ENCODE measurements around the gene ADGRF3. TPM values are rescaled to one million over a fixed set of nuclear protein-coding genes. Genes with fewer than 3 reads are reported as not detected.

Gene ADGRF3
- total RNA-seq, 1 experiment from 2014 or later, result 0.09 TPM

DNA sequence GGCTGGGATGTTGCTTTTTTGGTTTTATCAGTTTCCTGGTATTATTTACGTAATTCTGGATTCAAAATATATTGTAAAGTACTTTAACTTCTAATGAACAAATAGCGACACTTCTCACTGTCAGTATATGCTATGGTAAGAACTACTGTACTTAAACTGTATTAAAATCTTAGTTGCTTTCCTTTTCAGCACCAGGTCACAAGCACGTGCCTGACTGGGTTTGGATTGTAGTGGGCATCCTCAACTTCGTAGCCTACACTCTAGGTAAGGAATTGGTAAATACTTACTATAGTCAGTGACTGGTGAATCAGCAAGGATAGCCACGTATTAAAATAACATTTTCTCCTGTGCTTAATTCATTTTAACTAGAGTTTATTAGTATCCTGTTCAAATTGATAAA, 20.4 kb upstream of the ADGRF3 start:
- no peak overlapping the region for H3K27ac Mint-ChIP-seq
- H3K36me3 Mint-ChIP-seq (ENCODE audit: insufficient read depth in 1 of 3, low read depth in 3 of 3), result peaks cover 28 to 32% (median 31%) of the 10 kb centered on the region in 3 experiments
- H3K79me2 ChIP-seq (ENCODE audit: insufficient read depth, low read length), result peaks cover under 1% of the 10 kb centered on the region; the same call in 1 of the 2 replicates
- no peak overlapping the region for H4K91ac ChIP-seq (ENCODE audit: insufficient read length, low read depth, low read length)
- H2AK5ac ChIP-seq (ENCODE audit: insufficient read length, low read length), result no peak overlapping the region
- no peaks in the 10 kb centered on the region for H3K4me1 ChIP-seq (ENCODE audit: insufficient read depth, low read length)
- peaks cover 9% of the 10 kb centered on the region in 2 experiments for H3K9me3 Mint-ChIP-seq
- no peak overlapping the region for H3K18ac ChIP-seq (ENCODE audit: insufficient read length, low read depth, low read length)
- peaks cover 3% of the 10 kb centered on the region for H3K79me1 ChIP-seq (ENCODE audit: insufficient read depth, low read depth, low read length, poor library complexity, severe bottlenecking)
- H2BK12ac ChIP-seq (ENCODE audit: insufficient read length, low read depth, low read length), result no peak overlapping the region
- no peak overlapping the region for H3K9ac ChIP-seq (ENCODE audit: extremely low read depth, insufficient read length, low read length)
- H3K4me2 ChIP-seq (ENCODE audit: insufficient read depth, insufficient read length, low read length), result no peak overlapping the region
- no peak overlapping the region for H3K27ac ChIP-seq (ENCODE audit: insufficient read length, low read depth, low read length)
- H3K27me3 ChIP-seq (ENCODE audit: insufficient read depth, low read length), result no peaks in the 10 kb centered on the region
- no peak overlapping the region for H4K5ac ChIP-seq (ENCODE audit: insufficient read length, low read depth, low read length)
- H3K9me3 ChIP-seq (ENCODE audit: control insufficient read depth, low read depth, low read length), result no peaks in the 10 kb centered on the region
- no peak overlapping the region for H3K4me3 Mint-ChIP-seq
- H3K27me3 Mint-ChIP-seq (ENCODE audit: low read depth), result no peaks in the 10 kb centered on the region
- no peak overlapping the region for H3K23ac ChIP-seq (ENCODE audit: insufficient read length, low read depth, low read length)
- H4K8ac ChIP-seq (replicated peaks; ENCODE audit: insufficient read length, low read depth, low read length), result no peak overlapping the region
- H3K14ac ChIP-seq (ENCODE audit: insufficient read depth, low read length), result no peak overlapping the region
- WGBS (ENCODE audit: extremely low coverage, insufficient read length, low lambda C conversion rate), result no CpG with 5 or more reads among the region's 5 CpGs
- no peak for TF ChIP-seq CTCF (conservative IDR thresholded peaks at IDR 0.05)
- no peak overlapping the region for H2BK15ac ChIP-seq (ENCODE audit: low read depth, low read length)
- no peak for DNase-seq
- no peaks in the 10 kb centered on the region for H4K20me1 ChIP-seq (ENCODE audit: control insufficient read depth, insufficient read depth, insufficient read length)
- no peak overlapping the region for H2AFZ ChIP-seq (ENCODE audit: low read length)
- H2BK20ac ChIP-seq (ENCODE audit: low read depth, low read length, poor library complexity, severe bottlenecking), result no peak overlapping the region
- H3K23me2 ChIP-seq (ENCODE audit: insufficient read length, low read depth, low read length, poor library complexity, severe bottlenecking), result no peaks in the 10 kb centered on the region
- no peak overlapping the region for H2BK5ac ChIP-seq (ENCODE audit: insufficient read length, low read length)
- H3K4me1 Mint-ChIP-seq, result no peaks in the 10 kb centered on the region
- no peak overlapping the region for H3T11ph ChIP-seq (ENCODE audit: low read length)
- H2BK120ac ChIP-seq (ENCODE audit: low read depth, low read length, poor library complexity, severe bottlenecking), result no peak overlapping the region
- H3K56ac ChIP-seq (ENCODE audit: insufficient read length, low read depth, low read length), result no peak overlapping the region
- H3K4ac ChIP-seq (ENCODE audit: low read depth, low read length), result no peak overlapping the region

All from H9 (cell line).